ENCODE data around the gene NOS3. TPM values are rescaled to one million over a fixed set of nuclear protein-coding genes. Genes with fewer than 3 reads are reported as not detected.

NOS3 gene
- total RNA-seq, 1 experiment from 2014 or later = 0.30 TPM

DNA sequence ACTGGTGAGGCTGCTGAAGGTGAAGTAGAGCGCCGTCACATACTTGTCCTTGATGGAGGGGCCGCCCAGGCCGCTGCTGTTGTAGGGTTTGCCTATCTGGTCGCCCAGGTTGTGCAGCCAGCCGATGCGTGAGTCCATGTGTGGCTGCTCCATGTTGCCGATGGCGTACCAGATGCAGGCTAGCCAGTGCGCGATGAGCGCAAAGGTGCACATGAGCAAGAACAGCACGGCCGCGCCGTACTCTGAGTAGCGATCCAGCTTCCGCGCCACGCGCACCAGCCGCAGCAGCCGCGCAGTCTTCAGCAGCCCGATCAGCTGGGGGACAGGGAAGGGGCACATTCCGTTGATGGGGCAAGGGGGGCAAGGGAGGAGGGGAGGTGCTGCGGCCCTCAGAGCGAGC, 39.3 kb upstream of the NOS3 start:
- no peak for DNase-seq (ENCODE audit: extremely low read depth, low read depth)

DNA sequence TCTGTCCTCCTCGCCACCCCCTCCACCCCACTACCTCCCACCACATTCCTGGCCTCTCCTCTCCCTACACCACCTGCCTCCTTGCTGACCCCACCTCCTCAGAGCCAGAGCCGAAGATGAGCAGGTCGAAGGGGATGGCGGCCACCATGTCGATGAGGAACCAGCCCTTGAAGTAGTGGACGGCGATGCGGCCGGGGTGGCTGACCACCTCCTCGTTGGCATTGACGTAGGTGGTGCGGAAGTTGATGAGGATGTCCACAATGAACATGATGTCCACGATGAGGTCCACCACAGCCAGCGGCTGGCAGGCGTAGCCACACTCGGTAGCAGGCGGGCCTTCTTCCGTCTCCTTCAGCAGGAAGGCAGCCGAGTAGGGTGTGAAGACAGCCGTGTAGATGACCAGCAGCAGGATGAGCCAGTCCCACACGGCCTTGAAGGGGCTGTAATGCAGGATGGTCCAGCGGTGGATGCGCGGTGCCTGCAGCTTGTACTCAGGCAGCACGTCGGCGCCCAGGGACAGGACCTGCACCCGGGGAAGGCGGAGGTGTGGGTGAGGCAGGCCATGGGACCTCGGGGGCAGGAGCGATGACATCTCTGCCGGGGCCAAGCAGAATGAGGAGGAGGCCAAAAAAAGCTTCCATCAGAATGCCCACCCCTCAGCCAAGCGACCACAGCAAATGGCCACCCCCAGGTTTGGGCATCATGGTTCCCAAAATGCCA, 38.3 kb upstream of the NOS3 start:
- DNase-seq (ENCODE audit: extremely low read depth, low read depth) = no peak

DNA sequence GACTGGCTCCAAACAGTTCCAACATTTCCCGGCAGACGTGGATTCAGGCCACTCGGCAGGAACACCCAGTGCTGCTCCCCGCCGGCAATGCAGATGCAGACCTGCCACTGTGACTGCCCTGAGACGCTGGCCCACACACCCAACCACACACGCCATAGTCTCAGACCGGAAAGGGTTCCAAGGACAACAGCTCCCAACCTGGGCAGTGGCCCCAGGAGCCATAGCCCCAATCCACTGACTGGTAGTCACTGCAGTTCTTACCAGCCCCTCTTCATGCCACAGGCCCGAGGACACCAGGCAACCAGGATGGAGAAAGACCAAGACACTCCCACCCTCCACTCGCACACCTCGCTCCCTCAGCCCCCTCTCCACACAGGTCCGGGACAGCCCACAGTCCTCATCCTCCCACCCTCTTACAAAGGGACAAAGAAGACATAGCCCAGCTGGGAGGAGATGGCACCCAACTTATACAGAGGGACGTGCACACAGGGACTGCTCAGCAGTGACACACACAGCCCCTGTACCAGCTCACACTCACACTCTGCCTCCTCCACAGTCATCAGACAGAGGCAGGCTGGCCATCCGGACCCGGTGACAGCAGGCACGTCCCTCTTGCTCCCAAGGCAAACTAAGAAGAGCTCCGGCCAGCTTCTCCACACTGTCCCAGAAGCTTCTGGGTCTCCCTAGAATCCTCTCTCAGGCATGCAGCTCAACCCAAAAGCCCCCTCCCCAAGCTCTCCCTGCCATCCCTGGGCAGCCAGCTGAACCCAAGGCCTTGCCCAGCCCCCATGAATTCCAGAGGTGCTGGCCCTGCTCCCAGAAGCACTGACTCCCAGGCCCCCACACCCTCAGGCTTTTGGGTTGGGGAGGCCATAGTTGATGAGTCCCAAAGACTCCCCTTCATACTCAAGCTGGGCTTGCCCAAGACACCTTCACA, 37.5 kb upstream of the NOS3 start:
- no peak for DNase-seq (ENCODE audit: extremely low read depth, low read depth)

DNA sequence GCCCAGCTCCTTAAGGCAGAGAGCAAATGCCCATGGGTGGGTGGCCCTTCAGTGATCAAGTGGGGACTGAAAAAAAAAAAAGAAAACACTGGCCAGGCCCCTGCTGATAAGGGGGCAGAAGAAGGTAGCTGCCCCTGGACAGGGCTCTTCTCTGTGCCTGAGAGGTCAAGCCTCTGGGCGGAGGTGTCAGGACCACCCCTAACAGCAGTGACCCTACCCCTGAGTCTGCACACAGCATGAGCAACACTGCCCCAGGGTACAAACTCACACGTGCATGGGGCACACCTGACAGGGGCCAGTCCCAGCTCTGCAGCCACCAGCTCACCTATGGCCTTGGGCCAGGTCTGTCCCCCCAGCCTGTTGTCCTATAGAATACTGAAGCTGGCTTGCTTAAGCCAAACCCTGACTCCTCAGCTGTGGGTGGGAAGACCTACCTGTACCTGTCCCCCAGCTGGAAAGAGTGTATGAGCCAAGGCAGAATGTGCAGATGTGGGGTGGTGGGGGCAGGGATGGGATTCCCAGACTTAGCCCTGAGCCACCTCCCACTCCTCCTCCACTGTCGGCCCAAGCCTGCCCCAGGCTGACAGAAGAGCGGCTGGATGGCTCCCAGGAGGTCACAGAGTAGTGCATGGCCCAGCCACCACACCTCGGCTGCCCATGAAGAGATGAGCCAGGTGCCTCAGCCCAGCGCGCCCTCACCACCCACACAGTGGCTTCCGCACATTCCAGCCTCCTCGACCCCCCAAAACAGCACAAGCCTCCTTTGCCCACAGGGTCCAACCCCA, 36.4 kb upstream of the NOS3 start:
- DNase-seq (ENCODE audit: extremely low read depth, low read depth) = no peak

DNA sequence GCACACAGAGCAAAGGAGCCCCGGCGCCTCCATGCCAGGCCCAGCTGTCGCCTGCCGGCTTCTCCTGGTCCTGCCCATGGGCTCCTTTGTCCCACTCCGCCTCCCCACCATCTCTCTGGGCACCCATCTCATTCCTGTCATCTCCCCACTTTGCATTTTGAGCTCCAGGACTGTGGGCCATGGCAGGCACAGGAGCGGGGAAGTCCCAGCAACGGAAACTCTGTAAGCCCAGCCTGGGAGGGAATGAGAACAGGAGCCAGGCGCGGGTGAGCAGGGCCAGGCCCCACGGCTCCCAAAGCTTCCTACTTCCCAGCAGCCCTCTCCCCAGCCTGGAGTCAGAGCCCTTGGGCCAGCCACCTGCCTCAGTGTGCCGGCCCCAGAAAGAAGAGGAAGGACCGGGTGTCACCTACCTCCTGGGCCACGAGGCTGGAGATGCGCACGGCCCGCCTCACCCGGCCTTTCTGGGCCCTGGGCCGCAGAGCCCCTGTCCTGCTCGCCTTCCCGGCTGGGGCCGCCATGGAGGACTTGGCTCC, 35.8 kb upstream of the NOS3 start:
- DNase-seq (ENCODE audit: extremely low read depth, low read depth) = no peak

DNA sequence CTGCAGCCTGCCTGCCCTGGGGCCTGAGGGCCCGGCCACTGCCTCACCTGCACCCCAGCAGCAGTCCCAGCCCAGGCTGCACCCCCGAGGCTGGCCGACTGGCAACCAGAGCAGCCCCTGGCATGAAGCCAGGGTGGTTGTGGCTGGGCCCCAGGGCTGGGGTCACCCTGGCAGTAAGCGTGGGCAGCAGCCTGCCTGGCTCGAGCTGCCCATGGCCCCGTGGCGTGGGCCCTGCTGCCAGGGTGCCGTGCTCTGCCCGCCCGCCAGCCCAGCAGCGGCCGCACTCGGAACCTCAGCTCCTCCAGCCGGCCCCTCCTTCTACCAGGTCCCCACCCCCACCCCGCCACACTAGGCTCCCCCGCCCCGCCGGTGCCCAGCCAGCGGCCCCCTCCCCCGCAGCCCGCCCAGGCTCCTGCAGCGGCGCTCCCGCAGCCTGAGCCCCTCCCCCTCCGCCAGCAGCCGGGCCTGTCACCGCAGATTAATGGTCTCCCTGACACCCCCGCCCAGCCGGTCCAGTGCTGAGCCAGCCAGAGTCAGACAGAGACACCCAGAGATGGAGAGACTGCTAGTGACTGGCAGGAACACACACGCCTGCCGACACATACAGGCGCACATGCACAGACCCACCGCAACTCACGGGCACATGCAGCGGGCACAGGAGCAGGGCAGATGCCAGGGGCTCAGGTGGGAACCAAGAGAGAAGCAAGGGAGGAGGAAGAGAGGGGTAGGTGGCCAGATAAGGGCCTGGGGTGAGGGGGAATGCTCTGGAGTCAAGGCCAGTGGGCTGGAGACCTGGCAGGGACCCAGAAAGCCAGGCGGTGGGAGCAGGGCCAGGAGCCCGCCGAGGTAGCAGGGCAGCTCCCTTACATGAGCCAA, 35.1 kb upstream of the NOS3 start:
- DNase-seq (ENCODE audit: extremely low read depth, low read depth) = no peak

DNA sequence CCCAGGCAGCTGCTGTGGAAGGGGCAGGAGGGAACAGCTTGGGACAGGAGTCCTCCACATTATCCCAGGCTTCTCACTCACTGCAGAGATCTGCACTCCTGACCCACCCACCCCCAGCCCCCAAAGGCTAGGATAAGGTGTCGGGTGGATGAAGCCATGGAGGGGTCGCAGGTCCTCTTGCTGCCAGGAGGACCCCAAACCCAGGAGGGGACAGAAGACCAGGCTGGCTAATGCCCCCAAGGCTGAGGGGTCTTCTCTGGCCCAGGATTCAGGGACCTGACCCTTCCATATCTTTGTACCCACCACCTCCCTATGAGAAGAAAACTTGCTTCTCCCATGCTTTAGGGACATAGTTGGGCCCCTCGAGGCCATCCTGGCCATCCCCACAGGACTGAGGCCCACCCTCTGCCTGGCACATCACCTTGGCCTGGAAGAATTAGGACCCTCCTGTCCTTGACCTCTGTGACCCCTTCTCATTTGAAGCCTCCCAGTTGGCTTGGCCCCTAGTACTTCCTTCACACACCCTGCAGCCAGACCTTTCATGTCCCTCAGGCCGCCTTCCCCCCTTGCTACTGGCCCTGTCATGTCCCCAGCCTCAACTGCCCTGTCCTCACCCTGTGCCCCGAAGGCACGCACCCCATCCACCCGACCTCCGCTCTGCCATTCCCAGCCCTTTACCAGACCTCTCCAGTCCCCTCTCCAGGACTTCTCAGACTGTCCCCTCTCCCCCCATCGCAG, 34.3 kb upstream of the NOS3 start:
- DNase-seq (ENCODE audit: extremely low read depth, low read depth) = no peak

DNA sequence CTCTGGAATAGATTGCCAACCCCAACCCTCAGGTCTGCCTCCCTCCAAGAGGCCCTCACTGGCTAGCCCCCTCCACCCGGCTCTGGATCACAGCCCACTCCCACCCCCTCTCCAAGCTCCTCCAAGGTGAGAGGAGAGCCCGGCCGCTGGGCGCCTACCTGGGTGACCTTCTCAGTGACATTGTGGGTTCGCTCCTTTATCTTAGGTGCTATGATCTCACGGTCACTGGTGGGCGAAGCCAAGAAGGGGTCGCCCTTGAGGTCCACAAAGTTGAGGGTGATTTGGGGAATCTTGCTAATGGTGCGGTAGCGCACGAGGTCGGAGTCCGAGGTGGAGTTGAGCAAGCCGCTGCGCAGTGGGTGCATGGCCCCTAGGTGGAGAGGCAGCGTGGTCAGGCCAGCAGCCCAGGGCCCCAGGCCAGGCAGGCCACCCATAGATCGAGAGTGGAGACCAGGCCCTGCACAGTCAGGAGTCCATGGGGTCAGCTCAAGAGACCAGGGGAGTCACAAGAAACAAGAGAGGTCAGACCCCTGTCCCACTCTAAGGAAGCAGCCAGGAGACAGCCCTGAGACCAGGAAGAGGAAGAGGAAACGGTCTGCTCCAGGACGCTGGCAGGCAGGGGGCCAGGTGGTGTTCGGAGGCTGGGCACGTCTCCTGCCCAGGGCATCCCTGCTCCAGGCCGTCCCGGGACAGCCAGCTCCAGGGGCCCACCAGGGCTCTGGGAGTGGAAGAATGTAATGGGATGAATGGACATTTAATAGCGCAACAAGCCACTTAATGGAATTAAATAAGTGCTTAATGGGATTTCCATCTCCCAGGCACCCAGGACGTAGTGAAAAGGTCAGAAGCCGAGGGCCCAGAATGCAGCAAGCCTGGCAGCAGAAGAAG, 33.4 kb upstream of the NOS3 start:
- DNase-seq (ENCODE audit: extremely low read depth, low read depth) = no peak

DNA sequence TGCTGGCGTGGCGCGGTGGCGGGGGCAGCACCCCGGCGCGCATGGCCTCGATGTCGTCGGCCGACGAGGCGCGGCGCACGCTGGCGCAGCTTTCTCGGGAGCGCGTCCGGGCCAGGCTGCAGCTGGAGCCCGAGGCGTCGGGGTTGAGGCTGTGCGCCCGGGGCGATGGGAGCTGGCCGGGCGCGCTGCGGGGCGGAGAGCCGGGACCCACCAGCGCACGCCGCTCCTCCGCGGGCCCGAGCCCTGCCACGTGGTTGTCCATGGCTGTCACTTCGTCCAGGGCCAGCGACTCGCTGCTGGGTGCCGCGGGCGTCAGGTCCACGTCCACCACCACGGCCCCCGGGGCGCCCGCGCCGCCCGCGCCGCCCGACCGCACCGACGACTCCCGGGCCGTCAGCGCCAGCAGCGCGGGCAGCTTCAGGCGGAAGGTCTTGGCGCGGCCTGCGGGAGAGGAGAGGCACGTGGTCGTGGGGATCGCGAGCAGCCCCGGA, 32.7 kb upstream of the NOS3 start:
- DNase-seq (ENCODE audit: extremely low read depth, low read depth) = no peak

DNA sequence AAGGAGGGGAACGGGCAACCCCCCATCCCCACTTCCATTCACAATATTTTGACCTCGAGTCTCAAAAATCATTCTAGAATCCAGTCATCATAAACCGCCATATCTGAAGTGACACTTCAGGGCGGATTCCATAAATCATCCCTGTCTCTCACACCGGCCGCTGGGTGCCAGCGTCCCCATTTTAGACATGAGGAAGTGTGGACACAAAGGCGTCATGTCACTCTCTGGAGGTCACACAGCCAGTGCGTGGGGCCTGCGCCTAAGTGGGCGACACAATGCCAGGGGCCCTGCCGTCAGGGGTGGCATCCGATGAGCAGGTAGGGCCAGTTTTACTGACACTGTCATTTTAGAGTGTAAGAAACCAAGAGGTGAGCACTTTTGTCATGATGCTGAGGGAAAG, 32.2 kb upstream of the NOS3 start:
- no peak for DNase-seq (ENCODE audit: extremely low read depth, low read depth)

DNA sequence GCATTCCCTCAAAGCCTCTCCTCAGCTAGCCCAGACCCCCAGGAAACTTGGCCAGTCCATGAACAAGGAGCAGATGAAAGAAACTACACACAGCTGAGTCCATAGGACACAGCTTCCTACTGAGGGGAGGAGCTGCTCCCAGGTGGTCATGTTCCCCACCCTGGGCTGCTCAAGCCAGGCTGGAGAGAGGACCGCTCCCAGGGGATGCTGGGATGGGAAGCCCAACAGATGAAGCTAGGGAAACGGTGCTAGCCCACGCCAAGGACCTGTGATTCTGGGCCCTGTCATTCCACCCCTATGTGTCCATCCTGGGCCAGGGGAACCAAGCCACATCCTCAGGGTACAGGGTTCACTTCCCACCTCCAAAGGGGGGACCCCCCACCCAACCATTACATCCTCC, 31.7 kb upstream of the NOS3 start:
- DNase-seq (ENCODE audit: extremely low read depth, low read depth) = no peak

DNA sequence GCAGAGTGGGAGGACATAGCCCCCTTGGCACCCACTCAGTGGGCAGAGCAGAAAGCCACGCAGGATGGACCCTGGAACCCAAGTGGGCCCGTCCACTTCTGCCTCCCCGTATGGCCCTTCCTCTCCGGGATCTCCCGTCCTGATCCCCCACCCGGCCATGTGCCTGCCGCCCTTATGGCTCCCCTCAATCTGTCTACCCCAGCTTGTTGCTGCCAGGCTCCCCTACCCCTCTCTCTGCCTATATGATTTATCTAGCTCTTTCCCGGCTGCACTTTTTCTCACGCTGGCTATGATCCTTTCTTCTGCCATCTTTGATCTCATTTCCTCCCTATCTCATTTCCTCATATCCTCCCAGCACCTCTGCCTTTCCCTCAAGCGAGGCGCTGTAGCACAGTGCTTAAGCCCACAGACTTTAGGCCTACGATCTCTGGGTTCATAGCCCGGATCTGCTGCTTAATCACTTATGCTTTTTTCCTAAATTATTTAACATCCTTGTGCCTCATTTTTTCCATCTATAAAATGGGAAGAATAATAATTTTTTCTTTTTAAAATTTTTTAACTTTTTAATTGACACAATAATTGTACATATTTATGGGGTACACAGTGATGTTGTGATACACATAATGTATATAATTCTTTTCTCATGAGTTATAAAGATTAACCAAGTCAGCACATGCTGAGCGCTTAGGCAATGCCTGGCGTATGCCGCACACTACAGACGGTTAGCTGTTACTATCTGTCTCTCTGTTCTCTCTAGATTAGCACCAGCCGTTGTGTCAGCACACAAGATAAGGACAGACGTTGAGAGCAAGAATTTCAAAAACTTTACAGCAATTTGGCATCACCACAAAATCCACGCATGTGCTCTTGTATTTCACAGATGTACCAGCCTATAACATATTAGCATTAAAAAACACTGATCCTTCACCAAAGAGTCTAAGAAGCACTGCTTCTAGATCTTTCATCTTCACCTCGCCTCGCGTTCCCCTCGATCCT, 30.8 kb upstream of the NOS3 start:
- DNase-seq (ENCODE audit: extremely low read depth, low read depth) = no peak

DNA sequence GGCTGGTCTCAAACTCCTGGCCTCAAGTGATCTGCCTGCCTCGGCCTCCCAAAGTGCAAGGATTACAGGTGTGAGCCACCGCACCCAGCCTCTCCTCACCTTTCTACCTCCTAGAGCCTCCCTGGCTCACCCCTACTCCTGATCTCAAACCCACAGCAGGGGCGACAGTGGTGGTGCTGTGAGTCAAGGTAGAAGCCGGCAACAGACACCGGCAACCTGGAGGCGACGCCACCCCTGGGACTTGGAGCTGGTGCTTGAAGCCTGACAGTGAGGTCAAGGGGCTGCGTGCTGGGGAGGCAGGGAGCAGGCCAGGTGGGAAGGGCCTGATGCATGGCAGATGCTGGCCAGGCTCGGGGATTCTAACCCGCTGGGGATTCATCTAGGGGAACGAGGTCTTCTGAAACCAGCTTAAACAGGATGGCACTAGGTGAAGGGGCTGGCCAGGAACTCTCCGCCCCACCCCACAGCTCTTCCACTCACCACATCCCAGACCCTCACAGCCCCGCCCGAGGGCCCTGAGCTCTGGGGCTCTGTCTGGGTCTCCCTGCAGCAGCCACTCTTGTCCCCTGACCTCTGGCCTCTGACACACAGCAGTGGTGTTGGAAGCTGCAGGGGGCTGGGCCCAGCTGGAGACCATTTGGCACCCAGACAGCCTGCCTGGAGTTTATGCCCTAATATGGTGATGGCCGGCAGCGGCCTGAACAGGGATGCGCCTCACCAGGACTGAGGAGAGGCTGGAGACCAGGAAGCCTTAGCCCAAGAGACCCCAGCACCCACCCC, 29.1 kb upstream of the NOS3 start:
- no peak for DNase-seq (ENCODE audit: extremely low read depth, low read depth)

DNA sequence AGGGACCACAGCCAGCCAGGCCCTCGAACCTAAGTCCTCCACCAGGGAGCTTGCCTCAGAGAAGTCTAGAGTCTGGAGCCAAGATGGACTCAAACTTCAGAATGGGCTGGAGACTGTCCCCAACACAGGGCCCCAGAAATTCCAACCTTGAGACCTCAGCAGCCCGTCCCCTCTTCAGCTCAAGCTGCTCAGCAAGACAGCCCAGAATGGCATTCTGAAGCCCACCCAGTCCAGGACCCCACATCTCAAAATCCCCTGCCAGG, 28.6 kb upstream of the NOS3 start:
- DNase-seq (ENCODE audit: extremely low read depth, low read depth) = no peak

DNA sequence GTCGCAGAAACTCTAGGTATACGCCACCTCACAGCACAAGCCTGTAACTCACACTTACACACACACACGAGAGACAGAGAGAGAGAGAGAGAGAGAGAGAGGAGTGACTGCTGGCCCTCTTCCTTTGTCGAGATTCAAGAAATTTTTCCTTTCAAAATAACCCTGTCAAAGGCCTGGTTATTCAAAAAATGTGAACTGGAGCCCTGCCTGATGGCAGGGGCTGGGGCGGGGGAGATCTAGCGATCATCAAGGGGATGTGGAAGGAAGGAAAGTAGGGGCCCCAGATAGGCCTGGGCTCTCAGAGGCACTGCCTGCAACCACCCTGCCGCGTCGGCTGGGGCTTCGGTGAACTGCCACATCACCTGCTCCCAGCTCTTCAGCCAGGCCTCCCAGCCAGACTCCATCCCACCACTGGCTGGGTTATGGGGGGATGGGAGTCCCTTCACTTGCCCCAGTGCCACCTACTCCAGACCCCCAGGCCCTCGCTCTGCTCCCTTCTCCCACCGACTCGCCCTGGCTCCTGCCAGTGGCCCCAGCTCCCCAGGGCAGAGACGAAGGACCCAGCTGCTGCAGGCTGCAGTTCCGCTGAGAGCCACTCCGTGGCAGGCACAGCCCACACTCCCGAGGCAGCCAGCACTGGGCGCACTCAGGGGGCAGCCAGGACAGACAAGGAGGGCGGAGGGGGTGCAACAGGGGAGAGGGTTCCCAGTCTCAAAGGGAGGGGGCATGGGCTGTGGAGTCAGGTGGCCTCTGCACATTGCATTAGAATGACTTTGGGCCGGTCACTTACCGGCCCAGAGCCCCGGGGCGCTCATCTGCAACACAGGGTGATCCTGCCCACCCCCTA, 28.0 kb upstream of the NOS3 start:
- DNase-seq (ENCODE audit: extremely low read depth, low read depth) = peak; percentile 35
